ENCODE results near the gene FLAD1.
A peak's percentile ranks its signal among the peaks of the same experiment; 100 is the strongest.

GRCh38 chr1:154973344-154974101, 9.6 kb upstream of the FLAD1 start:
- peak in 1 of 2 donors; percentile 52 for TF ChIP-seq POLR2A (IDR thresholded peaks at IDR 0.05)
- peak in 6 of 12 donors; percentile 11 to 51 (median 28) for TF ChIP-seq CTCF (IDR thresholded peaks at IDR 0.05)

Measured in heart left ventricle (tissue), 13 donors.